ENCODE results near the gene PM20D2.

GRCh38 chr6:89199579-89199978, 53.7 kb downstream of the PM20D2 start:
- TF ChIP-seq ZNF76 (tag by site-specific recombination; IDR thresholded peaks at IDR 0.05; ENCODE audit: borderline replicate concordance, low read depth) (no peak), ZSCAN30 (tag by site-specific recombination; IDR thresholded peaks at IDR 0.05) (no peak), ZNF558 (tag by site-specific recombination; IDR thresholded peaks at IDR 0.05) (no peak), ZNF785 (tag by site-specific recombination; IDR thresholded peaks at IDR 0.05) (no peak), REST (tag by site-specific recombination; IDR thresholded peaks at IDR 0.05) (no peak)
